SK-N-DZ (cell line): ENCODE results near the gene GNAL.
"Not testable (repeated sequence)": the region's sequence is repeated elsewhere in the genome, so short reads cannot be mapped to it uniquely, and the experiment has no call there.

Experiments
- DNase-seq: peaks from one replicate; pipeline ENCODE4 v3.0.0-alpha.2; 2015; ENCODE audit warnings: low spot score

Gene GNAL

DNA sequence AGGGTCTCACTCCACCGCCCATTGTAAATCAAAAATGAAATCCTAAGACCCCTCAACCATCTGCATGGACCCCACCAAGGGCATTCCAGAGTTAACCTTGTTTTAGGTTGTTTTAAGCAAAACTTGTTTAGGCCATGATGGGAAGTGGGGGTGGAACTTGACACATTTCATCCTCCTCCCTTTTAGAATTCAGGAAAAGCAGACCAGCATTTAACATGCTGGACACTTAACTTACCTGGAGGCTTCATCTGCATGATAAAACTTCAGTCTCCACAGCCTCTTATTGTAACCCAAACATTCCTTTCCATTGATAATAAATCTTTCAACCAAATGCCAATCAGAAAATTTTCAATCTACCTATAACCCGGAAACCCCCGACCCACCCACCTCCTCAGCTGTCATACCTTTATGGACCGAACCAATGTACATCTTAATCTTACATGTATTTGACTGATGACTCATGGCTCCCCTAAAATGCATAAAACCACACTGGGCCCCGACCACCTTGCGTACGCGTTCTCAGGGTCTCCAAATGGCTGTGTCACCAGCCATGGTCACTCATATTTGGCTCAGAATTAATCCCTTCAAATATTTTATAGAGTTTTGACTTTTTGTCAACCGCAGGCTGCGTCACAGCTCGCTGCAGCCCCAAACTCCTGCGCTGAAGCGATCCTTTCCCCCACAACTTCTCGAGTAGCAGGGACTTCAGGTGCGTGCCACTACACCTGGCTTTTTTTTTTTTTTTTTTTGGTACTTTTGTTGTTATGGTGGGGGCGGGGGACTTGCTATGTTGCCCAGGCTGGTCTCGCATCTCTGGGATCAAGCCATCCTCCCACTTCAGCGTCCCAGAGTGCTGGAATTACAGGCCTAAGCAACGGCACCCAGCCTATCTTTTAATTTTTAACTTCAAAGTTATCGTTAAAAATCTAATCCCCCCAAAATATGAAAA is 218.1 kb downstream of the GNAL start:
- no peak for DNase-seq

- DNase-seq, result peak; percentile 85
These were observed 219.4 kb downstream of the GNAL start, which contains the start of gene MPPE1 for GRCh38 chr18:11908182-11909060. Gene MPPE1, minus strand, starts transcription at chr18:11908317. Its CDS starts 11,053 bp downstream, at chr18:11897264.

DNA sequence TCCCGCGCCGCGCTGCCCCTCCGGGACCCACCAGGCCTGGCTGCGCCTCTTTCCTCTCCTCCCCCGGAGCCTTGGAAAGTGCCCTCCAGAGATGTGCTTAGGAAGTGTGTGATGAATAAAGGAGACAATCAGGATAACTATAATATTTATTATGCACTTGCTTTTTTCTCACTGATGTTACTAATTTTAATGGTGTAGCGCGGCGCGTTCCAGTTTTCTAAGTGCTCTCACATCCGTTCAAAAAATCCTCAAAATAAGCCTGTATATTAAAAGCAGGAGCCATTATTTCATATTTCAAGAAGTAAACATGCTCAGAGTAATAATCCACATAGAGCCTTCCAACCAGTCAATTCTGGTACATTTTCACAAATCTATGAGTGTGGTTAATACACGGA is 220.0 kb downstream of the GNAL start:
- DNase-seq, result no peak

GRCh38 chr18:11909591-11910026 is 220.5 kb downstream of the GNAL start:
- DNase-seq, result no peak

GRCh38 chr18:11916880-11917279 is 227.8 kb downstream of the GNAL start:
- DNase-seq, result not testable (repeated sequence)

DNA sequence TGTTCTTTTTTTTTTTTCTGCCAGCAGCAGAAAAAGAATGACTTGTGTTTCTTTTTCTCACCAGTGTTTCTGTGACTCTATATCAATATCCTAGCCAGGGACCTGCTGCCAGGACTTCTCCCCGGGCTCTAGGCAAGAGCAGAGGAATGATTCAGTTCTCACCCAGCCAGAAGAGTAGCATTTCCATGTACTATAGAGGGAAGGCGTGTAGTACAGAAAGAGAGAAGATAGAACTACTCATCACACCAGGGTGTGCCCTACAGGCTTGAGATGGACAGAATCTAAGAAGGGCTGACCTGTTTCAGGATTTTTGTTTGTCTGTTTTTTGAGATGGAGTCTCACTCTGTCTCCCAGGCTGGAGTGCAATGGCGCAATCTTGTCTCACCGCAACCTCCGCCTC is 230.5 kb downstream of the GNAL start:
- DNase-seq, result not testable (repeated sequence)

- no peak for DNase-seq
These were observed 234.4 kb downstream of the GNAL start for GRCh38 chr18:11923450-11923849.

DNA sequence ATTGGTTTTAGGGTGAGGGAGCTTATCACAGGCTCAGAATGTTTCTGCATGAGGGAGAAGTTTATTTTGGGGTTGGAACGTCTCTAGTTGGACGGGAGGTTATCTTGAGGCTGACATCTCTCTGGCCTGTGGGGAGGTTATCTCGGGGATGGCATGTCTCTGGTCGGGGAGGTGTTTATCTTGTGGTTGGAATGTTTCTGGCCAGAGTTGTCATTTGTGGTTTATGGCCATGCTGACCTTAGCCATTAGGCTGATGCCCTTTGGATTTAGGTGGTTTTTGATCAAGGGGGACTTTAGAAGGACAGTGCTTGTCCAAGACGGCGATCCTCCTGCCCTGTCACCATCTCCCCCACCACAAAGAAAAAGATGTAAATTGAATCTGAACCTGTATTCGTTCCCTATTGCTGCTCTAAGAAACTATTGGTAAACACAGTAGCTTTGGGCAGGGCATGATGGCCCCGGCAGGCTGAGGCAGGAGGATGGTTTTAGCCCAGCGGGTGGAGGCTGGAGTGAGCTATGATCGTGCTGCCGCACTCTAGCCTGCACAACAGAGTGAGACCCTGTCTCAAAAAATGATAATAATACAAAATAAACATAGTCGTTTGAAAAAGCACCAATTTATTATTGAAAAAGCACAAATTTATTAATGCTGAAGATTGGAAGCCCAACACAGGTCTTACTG is 236.9 kb downstream of the GNAL start:
- no peak for DNase-seq

DNA sequence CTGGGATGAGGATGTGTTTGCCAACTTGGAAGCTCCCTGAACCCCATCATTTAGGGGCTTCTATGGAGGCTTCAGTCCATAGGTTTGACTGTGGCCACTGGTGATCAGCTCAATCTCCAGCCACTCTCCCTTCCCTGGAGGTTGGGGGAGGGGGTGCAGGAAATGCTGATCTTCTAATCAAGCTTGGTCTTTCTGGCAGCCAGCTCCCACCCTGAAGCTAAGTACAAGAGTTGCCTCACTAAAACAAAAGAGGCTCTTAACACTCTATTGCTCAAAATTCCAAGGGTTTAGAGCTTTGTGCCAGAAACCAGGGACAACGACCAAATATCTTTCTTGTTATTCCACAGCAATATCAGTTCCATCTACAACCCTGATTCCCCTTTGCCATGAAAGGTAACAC is 238.4 kb downstream of the GNAL start:
- no peak for DNase-seq

DNA sequence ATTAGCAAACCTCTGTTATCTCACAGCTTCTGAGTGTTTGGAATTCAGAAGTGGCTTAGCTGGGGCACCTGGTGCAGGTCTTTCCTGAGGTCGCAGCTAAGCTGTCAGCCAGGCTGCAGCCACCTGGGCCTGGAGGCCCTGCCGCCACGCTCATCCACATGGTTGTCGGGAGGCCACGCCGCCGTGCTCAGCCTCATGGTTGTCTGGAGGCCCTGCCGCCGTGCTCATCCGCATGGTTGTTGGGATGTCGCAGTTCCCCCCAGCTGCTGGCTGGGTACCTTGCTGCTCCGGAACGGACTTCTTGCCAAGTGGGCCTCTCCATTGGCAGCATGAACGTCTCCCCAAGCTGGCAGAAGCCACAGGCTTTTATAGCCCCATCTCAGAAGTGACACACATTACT is 243.3 kb downstream of the GNAL start:
- no peak for DNase-seq
